Vagina (tissue), 2 donors: ENCODE measurements around the gene NEB.

Source experiments
- POLR2A ChIP-seq, 2 donors: fragments of 450-650 bp; IDR thresholded peaks; one replicate each; pipeline ENCODE4 v1.6.1; 2017; ENCODE audit warnings: antibody characterized with exemption in 2 of 2, mild to moderate bottlenecking in 2 of 2, moderate library complexity in 2 of 2
- POLR2AphosphoS5 ChIP-seq, 2 donors: sonication (generic); formaldehyde crosslinking; IDR thresholded peaks; one replicate each; pipeline ENCODE4 v1.9.0; 2017; ENCODE audit warnings: antibody characterized with exemption in 2 of 2, mild to moderate bottlenecking in 2 of 2, low read depth in 1 of 2; ENCODE audit not compliant: insufficient read depth in 1 of 2
- TF ChIP-seq, protein P1 (sequence below), 3 experiments: fragments of 450-650 bp in 2 of 3; fragments of 200-600 bp in 1 of 3; sonication (generic) in 1 of 3; IDR thresholded peaks; one replicate each; pipeline ENCODE4 v1.5.1; 2017 to 2019; ENCODE audit warnings: antibody characterized with exemption in 3 of 3, mild to moderate bottlenecking in 2 of 3, moderate library complexity in 2 of 3

DNA sequence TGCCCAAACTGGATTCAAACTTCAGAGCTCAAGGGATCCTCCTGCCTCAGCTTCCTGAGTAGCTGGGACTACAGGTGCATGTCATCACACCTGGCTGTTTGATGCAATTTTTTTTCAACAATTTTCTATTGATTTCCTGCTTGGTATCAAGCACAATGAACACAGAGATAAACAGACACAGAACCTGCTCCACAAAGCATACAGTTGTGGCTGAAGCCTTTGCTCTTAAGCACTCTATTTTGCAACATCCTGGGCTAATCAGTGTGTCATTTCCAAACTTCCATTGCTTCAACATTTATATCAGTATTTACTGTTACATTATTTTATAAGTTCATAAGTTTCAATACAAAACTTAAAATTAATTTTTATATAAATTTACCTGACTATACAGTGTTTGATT lies 79.4 kb downstream of the NEB start:
- TF ChIP-seq, protein P1, sequence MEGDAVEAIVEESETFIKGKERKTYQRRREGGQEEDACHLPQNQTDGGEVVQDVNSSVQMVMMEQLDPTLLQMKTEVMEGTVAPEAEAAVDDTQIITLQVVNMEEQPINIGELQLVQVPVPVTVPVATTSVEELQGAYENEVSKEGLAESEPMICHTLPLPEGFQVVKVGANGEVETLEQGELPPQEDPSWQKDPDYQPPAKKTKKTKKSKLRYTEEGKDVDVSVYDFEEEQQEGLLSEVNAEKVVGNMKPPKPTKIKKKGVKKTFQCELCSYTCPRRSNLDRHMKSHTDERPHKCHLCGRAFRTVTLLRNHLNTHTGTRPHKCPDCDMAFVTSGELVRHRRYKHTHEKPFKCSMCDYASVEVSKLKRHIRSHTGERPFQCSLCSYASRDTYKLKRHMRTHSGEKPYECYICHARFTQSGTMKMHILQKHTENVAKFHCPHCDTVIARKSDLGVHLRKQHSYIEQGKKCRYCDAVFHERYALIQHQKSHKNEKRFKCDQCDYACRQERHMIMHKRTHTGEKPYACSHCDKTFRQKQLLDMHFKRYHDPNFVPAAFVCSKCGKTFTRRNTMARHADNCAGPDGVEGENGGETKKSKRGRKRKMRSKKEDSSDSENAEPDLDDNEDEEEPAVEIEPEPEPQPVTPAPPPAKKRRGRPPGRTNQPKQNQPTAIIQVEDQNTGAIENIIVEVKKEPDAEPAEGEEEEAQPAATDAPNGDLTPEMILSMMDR (IDR thresholded peaks at IDR 0.05), result no peak
- TF ChIP-seq POLR2A (IDR thresholded peaks at IDR 0.05), result no peak
- TF ChIP-seq POLR2AphosphoS5 (IDR thresholded peaks at IDR 0.05; ENCODE audit: insufficient read depth in 1 of 2, low read depth in 1 of 2), result no peak
